Right hindlimb (tissue), 1 donor: ENCODE measurements around the gene DRAXIN.

ENCODE experiments used
- DNase-seq: peaks from one replicate; pipeline ENCODE4 v3.0.0-alpha.2; 2018

DRAXIN gene

DNA sequence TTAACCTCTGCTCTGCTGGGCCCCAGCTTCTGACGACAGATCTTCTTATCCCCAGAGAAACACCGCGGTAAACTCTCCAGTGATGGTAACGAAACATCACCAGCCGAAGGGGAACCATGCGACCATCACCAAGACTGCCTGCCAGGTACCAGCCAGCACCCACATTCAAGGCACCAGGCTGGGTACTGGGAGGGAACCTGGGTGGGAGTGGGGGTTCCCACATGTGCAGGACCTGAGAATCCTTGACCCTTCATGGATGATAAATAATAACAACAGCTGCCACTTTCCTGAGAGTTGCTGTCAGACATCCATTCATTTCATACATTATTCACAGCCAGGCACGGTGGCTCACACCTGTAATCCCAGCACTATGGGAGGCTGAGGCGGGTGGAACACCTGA lies 20.8 kb downstream of the DRAXIN start:
- DNase-seq: no peak

DNA sequence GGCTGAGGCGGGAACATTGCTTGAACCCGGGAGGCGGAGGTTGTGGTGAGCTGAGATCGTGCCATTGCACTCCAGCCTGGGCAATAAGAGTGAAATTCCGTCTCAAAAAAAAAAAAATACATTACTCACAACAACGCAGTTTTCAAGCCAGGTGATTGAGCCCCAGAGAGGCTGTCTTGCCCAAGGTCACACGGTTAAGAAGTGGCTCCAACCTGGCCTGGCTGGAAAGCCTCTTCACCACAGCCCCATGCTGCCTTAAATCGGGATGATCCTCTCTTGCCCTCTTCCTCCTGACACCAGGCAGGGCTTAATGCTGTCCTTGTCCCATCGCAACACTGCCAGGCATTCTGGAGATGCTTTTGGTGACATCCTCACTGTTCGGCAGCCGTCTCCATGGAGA lies 21.6 kb downstream of the DRAXIN start:
- DNase-seq: no peak

DNA sequence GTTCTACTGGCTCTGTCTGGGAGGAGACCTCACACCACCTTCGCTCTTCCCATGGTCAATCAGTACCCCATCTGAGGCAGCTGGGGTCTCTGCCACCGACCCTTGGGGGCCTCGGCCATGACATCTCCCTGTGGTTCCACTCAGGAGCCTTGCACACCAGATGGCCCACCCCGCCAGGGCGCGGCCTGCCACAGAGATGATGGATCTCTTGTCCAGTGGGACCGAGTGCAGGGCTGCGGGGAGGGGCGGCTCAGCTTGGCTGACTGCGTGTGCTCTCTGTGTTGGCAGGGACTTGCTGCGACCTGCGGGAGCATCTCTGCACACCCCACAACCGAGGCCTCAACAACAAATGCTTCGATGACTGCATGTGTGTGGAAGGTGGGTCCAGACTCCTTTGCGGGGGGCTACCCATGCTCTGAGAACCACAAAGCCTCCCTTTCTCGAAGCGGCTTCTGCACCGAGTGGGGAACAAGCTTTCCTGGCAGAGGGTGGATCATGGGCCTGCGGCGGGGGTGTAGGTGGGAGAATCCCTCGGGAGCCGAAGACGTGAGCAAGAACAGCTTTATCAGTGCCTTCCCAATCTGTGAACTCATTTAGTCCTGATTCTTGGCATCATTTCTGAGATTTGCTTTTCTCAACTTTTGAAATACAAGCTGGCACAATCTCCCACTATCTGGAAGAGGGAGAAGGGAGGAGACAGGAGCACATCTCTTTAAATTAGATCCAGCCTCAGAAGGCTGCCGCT lies 23.5 kb downstream of the DRAXIN start:
- DNase-seq: no peak

DNA sequence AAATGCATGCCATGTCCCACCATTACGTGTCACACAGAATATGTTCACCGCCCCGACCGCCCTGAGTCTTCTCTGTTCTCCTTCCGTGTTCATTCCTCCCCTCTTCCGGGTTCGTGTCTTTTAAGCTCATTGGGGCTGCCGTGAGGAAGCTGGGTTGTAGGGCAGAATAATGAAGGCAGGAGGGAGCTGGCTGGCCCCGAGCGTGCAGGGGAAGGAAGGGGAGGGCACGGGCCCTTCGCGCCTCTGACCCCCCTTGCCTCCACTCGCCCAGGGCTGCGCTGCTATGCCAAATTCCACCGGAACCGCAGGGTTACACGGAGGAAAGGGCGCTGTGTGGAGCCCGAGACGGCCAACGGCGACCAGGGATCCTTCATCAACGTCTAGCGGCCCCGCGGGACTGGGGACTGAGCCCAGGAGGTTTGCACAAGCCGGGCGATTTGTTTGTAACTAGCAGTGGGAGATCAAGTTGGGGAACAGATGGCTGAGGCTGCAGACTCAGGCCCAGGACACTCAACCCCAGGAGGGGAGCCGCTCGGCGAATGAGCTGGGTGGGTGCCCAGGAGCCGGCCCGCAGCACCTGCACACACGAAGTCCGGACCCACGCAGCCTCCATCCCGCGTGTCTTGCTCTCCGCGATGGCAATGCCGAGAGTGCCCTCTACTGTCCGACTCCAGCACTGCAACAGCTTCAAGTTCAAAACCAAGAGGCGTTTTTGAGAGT lies 28.0 kb downstream of the DRAXIN start:
- peak; percentile 81 for DNase-seq

DNA sequence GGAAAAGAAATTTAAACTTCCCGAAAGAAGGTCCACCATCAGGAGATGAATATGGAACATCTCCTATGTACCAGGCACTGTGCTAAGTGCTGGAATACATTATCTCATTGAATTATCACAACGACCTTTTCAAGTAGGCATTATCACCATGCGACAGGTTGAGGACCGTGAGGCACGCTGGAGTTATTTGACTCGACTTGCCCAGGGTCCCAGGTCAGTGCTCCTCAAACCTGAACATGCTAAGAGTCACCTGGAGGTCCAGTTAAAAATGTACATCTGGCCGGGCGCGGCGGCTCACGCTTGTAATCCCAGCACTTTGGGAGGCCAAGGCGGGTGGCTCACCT lies 28.5 kb downstream of the DRAXIN start:
- no peak for DNase-seq

DNA sequence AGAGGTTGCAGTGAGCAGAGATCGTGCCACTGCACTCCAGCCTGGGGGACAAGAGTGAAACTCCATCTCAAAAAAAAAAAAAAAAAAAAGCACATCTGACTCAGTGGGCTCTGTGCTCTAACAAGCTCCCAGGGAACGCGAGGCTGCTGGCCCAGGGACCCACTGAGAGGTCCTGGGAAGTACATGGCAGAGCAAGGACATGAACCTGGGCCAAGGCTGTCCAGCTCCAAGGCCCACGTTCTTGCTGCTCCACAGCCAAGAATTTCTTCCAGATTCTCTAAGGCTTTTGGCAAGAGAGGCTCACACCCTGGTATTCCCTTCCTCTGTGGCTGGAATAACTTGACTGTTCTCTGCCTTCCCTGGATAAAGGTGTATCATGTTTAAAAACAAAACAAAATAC lies 29.0 kb downstream of the DRAXIN start:
- DNase-seq: no peak

DNA sequence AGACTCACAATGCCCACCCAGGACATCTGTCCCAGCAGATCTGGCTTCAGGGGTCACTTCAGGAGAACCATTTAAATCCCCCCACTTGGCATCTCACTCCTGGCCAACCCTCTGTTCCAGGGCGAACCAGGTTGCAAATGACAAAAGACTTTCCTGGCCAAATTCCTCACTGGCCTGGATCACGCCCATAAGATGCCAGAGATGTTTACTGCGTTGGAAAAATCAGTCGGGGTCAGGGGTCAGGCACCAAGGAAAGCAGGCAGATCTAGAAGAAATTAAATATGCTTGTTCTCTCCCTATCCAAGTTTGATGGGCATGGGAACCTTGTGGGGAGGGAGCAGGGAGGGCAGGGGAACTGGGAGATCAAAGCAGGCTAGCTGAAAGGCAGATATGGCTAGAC lies 29.8 kb downstream of the DRAXIN start:
- no peak for DNase-seq

DNA sequence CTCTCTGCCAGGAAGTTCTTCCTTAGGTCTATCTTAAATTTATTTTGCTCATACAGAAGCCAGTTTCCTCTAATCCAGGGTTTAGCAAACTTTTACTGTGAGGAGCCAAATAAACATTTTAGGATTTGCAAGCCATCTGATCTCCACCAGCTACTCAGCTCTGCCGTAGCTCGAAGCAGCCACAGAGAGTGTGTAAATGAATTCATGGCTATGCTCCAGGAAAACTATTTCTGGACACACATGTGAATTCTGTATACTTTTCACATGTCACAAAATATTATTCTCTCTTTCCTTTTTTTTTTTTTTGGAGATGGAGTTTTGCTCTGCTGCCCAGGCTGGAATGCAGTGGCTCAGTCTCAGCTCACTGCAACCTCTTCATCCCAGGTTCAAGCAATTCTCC lies 31.0 kb downstream of the DRAXIN start:
- no peak for DNase-seq

DNA sequence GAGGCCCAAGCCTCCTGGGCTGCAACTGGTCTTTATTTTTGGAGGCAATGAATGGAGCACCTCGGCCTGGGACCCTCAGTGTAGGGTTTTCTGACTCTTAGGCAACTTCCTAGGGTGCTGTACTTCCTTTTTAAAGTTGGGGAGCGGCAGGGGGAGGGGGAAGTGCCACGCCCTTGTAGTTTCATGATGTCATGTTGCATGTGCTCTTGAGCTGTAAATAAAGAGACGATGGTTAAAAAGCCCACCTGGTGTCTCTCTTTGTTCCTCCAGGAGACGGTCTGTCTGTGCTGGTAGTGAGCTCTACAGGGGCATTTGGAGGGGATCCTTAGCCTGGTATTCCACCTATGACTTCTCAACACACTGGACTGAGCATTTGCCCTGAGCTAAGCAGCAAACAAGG lies 34.1 kb downstream of the DRAXIN start:
- no peak for DNase-seq

DNA sequence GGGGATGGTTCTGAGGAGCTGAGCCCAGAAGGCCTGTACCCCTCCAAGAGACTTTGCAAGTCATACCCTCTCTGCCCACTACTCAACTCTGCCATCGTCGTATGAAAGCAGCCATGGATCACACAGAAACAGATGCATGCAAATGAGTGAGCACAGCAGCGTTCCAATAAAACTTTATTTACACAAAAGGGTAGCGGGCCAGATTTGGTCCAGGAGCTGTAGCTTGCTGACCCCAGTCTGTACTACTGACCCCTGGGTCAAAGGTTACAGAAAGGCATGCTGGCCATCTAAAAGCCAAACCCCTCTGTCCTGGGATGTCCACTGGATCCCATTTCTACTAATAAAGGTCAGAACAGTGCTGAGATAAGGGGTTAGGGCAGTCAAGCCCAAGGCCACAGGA lies 35.6 kb downstream of the DRAXIN start:
- no peak for DNase-seq

DNA sequence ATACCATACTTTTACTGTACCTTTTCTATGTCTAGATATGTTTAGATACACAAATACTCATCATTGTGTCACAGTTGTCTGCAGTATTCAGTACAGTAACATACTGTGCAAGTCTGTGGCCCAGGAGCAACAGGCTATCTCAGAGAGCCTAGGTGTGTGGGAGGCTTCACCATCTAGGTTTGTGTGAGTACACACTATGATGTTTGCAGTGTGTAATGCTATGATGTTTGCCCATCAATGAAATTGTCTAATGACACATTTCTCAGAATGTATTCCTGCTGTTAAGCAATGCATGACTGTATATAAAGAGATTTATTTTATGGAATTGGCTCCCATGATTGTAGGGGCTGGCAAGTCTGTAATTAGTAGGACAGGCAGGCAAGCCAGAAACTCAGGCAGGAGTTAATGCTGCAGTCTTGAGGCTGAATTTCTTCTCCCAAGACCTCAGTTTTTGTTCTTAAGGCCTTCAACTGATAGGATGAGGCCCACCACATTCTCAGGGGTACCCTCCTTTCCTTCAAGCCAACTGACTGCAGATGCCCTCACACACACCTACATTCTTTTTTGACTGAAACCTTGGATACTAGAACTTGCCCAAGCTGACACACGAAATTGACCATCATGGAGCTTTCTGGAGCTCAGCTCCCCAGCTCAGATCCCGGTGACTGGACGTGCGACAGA lies 36.8 kb downstream of the DRAXIN start:
- DNase-seq: no peak

DNA sequence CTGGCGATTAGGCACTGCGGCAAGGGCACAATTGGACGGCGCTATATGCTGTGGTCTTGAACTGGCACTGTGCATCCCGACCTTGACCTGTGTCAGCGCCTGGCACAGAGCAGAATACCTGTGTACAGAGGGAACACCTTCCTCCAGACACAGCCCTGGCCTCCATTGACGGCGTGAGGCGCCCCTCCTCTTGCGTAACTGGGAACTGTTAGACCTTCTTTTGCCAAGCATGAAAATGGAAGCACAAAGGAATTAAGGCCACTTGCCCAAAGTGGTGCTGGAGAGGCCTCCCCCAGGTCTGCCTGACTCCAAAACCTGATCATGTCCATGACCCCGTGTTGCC lies 37.6 kb downstream of the DRAXIN start:
- DNase-seq: no peak

DNA sequence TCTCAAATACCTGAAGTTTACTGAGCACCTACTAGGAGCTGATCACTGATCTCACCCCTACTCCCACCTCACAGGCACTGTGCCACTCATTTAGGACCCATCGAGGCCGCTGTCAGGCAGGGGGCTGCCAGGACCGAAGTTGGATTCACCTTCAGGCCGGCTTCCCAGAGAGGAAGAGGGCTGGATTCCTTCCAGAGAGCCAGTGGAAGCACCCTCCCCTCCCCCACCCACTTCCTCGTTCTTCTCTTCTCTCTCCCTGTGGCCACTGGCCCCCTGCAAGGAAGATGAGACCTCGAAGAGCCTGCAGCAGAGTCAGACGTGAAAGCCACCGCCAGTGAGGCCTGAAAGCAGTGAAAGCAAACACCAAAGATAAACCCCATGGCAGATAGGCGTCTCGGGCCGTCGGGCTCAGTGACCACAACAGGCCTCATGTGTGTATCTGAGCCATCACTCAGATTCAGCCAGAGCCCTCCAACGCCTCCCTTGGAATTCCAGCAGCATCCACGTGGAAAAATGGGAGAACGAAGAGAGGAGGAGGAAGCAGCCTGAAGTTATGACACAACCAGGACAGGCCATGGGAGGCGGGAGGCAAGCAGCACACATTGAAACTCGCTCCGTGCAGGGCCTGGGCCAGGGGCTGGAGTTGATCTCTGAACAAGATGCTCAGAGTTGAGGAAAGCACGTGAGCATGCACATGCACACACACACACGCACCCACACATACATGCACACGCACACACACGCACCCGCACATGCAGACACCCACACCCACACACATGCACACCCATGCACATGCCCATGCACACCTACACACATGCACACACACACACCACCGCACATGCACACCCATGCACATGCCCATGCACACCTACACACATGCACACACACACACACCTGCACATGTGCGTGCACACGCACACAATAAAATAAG lies 38.3 kb downstream of the DRAXIN start:
- DNase-seq: no peak

DNA sequence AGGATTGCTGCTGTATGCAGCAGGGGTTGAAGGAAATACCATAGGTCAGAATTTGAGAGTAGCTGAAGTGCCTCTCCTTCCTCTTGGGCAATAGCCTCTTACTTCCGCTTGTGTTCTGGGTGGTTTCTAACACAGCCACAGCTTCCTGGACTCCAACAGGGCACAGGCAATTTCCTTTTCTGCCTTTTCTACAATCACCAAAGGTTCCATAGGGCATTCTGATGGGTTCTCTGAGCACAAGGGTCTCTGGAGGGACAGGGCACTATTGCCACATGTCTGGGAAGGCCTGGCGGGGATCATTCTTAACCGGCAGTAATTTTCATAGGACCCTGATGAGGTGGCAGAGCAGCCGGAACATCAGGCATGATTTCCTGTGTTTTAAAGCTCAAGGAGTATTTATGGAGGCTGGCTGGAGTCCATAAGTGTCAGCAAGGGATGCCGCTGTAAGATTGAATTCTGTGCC lies 39.0 kb downstream of the DRAXIN start:
- no peak for DNase-seq

DNA sequence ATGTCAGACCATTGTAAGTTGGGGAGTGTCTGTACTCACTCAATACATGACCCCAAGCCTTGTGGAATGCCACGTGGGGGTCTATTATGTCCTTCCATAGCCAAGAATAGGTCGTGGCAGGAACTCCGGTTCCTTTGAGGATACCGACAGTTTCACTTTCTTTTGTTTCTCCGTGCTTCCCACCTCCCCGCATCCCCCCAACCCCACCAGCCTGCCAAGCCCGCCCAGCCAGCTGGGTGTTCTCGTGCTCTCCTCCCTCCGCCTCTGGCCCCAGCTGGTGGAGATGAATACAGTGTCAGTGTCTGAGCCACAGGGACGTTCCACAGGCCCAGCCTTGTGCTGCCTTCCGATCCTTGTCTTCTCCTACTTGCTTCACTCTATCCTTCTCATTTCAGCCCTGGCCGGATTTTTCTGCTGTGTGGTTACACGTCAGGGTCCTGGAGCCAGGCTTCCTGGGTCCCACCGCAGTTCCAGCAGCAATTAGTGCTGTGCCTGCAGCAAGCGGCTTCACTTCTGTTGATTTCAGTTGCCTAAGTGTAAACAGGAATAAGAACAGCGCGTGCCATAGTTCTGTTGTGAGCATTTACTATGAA lies 40.3 kb downstream of the DRAXIN start:
- DNase-seq: peak; percentile 90

DNA sequence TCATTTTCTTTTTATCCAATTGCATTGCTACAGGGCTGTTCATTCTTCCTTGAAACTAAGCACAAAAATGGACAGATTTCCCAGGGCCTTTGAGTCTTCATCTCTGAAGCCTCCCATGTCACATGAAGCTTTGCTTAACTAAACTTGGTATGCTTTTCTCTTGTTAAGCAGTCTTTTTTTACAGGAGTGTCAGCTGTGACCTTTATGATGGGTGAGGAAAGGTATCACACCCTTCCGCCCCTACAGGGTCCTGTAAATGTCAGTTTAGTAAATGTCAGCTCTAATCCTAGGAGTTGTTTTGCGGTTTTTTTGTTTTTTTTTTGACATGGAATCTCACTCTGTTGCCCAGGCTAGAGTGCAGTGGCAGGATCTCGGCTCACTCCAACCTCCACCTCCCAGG lies 41.8 kb downstream of the DRAXIN start:
- no peak for DNase-seq

DNA sequence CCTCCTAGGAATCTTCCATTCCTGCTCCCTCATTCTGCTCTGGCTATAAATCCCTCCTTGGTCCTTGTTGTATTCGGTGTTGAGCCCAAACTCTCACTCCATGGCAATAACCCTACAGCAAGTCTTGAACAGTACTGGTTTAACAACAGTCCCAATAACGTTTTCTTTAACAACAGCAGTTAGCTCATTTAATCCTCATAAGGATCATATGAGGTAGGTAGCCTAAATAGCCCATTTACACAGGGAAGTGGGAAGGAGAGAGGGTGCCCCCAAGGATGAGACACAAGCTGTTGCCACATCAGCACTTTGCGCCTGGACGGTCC lies 44.0 kb downstream of the DRAXIN start:
- DNase-seq: no peak

DNA sequence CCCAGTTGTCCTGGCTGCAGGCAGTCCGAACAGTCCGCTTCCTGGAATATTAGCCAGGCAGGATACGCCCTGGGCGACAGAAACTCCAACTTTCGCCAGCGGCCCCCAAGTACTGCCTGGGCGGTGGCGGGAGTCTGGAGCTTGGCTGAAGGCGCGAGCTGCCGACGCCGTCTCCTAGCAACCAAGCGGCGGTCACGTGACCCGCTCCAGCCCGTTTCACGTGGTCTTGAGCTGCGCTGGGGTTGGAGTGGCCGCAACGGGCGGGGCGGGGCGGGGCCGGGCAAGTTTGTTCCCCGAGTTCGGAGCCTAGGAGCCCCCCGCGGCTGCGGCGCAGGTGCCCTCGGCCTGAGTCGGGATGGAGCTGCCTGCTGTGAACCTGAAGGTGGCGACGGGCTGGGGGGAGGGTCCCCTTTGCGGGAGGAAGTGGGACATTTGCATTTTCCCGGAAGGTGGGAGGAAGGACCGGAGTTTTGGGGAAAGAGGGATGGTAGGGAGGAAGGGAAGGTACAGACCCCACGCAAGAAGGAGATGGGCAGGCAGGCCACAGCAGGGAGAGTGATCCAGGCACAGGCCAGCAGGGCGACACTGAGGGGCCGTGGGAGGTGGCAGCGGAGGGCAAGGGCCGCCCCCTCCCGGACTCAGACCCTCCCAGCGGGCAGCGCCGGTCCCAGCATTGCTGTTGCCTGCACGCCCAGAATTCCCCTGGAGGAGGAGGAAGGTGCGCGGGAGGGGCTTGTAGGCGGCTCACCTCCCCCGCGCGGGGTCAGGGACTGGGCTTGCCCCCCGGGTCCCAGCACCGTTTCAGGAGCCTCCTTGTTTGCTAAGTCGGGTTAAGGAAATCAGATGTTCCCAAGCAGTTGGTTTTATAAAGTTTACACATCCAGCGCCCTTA lies 44.6 kb downstream of the DRAXIN start, which contains the start of gene AGTRAP:
Gene AGTRAP, plus strand, starts transcription at position 283 of the 892 bp plus-strand sequence. Its CDS starts 73 bp downstream, at position 356.
- DNase-seq: peak; percentile 98

DNA sequence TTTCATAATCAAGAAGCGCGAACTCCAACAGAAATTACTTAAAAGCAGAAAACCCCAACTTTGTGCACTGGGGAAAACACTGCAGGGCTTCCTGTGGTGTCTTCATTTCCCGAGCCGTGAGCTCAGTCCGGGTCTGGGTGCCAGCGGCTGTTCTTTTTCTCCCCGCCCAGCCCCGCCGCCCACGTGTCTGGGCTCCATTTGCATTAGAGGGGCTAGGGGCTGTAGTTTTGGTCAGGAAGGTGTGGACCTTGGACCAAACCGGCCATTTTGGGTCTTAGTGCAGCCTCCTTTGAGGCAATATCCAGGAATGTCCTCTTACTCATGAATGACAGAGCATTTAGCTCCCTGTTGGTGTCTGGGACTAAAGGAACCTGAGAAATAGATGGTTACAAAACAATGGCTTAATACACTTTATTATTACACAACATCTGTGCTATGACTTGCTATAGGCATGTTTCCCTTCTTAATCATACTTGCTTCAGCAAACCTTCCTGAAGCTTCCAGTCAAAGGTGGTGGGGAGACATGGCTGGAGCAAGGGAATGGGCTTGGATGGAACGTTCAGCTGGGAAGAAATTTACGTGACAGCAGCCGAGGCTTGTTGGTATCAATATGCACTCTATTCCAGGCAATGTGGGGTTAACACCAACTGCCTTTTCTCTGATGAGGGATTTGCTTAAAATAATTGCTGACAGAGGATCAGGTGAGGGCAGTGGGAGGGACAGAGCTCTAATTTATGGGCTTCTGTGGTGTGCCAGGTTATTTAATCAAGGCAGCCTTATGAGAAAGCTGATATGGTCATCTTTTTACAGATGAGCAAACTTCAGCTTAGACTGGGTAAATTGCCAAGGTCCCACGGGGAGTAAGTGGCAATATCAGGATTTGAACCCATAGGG lies 45.5 kb downstream of the DRAXIN start:
- DNase-seq: peak; percentile 64

DNA sequence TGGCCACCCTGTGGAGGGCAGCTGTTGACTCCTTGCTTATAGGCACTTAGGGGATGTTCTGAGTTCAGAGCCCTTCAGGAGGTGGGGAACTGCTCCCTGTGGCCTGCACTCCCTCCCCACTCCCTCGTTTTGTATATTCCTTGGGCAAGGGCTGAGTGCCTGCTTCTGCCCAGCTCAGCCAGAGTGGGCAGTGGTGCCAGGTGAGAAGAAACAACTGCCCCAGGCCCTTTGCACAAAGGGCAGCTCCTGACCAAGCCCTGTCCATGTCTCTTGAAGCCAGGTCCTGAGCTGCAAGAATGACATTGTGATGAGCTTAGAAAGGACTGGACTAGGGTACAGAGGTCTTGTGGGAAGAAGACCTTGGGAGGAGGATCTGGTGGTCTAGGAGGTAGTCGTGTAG lies 46.6 kb downstream of the DRAXIN start:
- no peak for DNase-seq

DNA sequence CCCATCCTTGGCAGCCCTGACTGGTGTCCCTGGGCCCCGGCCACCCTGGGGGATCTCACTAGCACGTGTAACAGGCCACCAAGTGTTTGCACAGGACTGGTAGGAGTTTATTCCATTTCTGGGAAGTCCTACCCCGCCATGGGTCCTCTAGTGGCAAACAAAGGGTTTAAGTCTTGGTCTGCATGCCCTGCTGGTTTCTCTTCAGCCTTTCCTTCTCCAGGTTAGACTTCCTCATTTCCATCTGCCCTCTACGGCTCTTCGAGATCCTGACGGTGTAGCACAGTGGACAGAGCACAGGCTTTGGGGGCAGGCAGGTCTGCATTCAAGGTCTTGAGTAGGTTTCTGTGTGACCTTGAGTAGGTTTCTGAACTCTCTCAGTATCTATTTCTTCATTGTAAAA lies 47.3 kb downstream of the DRAXIN start:
- DNase-seq: no peak
